ENCODE measurements around the gene GRB10.

Gene GRB10

GRCh38 chr7:50782375-50783208, at the start of gene GRB10:
Gene GRB10 (minus strand): TSS chr7:50782896. CDS start chr7:50732322, 50,574 bp downstream.
- no peak for DNase-seq

- DNase-seq, result no peak
Observed at GRCh38 chr7:50828801-50829200, 46.1 kb upstream of the GRB10 start.

DNA sequence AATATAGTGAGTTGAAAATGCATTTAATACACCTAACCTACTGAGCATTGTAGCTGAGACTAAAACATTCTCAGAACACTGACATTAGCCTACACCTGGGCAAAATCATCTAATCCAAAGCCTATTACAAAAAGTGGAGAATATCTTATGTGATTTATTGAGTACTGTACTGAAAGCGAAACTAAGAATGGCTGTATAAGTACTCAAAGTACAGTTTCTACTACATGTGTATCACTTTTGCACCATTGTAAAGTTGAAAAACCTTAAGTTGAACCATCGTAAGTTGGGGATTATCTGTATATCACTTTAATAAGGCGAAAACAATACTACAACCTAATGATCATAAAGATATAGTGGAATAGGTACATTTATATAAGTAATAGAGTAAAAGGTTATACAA, 45.4 kb upstream of the GRB10 start:
- DNase-seq, result peak; percentile 11

- DNase-seq, result no peak
Observed at GRCh38 chr7:50827281-50827680, 44.6 kb upstream of the GRB10 start.

- DNase-seq, result no peak
Observed at GRCh38 chr7:50826371-50827172, 43.9 kb upstream of the GRB10 start.

DNA sequence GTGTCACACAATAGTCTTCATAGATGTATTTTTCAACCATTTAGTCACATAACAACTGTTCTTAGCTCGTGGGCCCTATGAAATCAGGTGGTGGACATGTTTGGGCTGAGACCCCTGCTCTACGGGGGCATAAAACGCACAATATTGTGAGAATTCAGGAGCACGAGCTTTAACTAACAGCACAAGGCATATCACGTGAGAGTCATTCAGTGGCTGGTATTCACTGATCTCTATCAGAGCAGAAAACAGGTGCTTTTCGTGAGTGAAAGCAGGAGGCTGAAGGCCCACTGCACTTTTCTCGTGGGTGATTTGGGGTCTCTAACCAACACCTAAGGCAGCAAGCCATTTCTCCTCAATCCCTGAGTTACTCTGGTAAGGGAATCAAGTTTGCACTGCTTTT, 42.8 kb upstream of the GRB10 start:
- DNase-seq, result no peak

- DNase-seq, result no peak
Observed at GRCh38 chr7:50824882-50825281, 42.2 kb upstream of the GRB10 start.

- no peak for DNase-seq
Observed at GRCh38 chr7:50822706-50823105, 40.0 kb upstream of the GRB10 start.

DNA sequence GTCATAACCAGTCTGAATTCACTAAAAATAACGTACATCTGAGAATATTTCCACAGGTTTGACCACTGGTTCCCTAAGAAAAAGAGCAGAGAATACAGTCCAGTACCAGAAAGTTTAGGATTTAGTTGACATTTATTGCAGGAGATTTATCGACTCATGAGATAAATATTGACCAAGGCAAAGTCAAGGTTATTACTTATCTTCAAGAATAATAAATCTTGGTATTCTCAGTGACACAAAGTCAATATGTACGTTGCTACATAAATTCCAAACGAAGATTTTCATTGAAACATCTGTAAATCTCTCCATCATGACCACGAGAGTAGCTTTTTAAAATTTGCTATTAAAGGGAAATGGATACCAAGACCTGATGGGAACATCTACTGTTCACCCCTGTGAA, 39.4 kb upstream of the GRB10 start:
- DNase-seq, result no peak

DNA sequence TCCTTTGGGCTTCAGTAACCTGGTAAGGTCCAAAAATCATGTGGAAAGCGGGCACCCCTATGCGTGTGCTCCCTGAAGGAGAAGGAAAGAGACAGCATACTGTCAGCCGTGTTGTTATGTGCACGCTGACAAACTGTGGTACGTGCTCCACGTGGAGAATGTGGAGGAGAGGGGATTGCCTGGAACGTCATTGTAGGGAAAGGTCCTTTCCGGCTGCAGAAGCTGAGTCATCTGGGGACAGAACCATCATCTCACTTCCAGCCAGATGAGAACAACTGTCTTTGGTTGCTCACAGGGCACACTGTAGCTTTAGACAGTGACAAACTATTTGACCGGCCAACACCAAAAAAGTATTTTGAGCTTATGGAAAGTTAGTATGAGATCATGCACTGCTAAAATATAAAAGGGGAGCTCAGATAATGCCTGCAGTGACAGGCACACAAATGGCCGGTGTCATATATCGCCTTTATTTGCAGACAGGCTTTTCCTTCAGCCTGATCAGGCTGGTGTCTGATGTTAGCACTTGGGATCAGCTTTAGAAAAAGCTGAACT, 38.8 kb upstream of the GRB10 start:
- DNase-seq, result no peak

- DNase-seq, result no peak
Observed at GRCh38 chr7:50818324-50818723, 35.6 kb upstream of the GRB10 start.

GRCh38 chr7:50817561-50817960, 34.9 kb upstream of the GRB10 start:
- DNase-seq, result no peak

- DNase-seq, result no peak
Observed at GRCh38 chr7:50815138-50815537, 32.4 kb upstream of the GRB10 start.

DNA sequence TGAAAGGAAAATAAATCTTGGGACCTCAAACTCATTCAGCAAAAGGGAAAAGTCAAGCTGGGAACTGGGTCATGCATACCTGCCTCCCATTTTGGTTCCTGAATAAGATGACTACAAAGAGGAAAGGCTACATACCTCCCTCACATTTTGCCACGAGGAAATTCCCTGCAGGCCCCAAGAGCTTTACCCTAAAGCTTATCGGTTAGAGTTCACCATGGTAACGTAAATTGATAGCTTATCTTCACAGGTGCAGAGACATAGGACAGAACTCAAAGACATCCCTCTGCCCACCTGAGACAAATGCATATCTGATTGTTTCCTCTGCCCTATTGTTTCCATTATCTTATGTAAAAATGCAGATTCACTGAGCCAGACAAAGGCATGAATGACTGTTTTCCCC, 31.5 kb upstream of the GRB10 start:
- DNase-seq, result no peak

DNA sequence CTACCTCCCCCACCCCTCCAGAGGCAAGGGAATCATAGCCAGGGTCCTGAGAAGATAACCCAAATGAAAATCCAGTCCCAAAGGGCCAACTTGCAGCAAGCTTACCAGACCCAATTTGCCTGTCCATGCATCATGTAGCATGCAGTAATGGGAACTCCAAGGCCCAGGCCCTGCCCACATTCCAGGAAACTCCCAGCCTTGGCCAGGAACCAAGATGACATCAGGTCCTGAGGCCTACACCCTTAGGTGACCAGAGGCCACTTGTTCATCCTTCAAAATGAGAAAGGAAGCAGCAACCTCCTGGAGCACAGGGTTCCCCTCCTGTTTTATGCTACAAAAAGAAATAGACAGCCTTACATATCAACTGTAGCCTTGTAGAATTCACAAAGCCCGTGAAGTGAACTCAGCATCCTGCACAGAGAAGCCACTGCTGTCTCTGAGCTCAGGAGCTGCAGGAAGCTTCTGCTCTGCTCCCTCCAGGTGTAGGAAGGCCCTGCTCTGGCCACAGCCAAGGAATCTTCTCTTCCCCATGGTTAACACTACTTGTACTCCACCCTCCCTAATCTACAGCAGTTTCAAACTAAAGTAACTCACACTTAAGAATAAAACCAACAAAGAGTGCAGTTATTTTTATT, 30.3 kb upstream of the GRB10 start:
- peak; percentile 7 for DNase-seq

- DNase-seq, result no peak
Observed at GRCh38 chr7:50812094-50812493, 29.4 kb upstream of the GRB10 start.

DNA sequence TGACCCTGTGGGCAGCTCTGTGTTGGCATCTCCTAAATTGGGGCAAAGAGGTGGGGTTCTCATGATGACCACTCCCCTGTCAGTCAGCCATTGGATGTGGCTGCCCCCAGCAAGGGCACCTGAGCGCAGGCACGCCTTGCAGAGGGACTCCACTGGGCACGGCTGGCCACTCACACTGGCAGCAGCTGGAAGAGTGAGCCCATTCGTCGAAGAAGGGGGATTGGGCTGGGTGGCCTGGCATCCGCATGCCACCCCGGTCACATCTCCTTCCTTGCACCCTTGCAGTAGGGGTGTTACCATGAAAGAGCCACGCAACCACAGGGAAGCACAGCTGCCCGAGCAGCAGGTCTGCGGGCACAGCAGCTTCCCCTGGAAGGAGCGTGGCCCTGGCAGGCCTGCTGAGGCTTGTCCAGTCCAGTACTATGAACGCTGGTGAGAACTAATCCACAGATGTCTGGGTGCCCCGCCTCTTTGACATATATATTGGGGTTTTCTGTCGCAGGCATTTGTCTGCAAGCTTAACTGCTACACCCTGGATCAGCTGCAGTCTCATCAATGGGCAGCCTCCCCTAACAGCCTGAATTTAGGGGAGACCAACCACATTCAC, 25.7 kb upstream of the GRB10 start:
- DNase-seq, result no peak

- no peak for DNase-seq
Observed at GRCh38 chr7:50807026-50807730, 24.5 kb upstream of the GRB10 start.

GRCh38 chr7:50806143-50806542, 23.4 kb upstream of the GRB10 start:
- DNase-seq, result no peak

- DNase-seq, result no peak
Observed at GRCh38 chr7:50805447-50806125, 22.9 kb upstream of the GRB10 start.

Measured in OCI-M1 (cell line).